ENCODE data around the gene DCAF11. TPM values are rescaled to one million over a fixed set of nuclear protein-coding genes. Genes with fewer than 3 reads are reported as not detected.

The DCAF11 gene
- total and polyA plus RNA-seq, 2 of the 8 experiments (the other 6 are each of a cell fraction or from before 2014, with no cell fraction given): 60.4 to 63.6 TPM

DNA sequence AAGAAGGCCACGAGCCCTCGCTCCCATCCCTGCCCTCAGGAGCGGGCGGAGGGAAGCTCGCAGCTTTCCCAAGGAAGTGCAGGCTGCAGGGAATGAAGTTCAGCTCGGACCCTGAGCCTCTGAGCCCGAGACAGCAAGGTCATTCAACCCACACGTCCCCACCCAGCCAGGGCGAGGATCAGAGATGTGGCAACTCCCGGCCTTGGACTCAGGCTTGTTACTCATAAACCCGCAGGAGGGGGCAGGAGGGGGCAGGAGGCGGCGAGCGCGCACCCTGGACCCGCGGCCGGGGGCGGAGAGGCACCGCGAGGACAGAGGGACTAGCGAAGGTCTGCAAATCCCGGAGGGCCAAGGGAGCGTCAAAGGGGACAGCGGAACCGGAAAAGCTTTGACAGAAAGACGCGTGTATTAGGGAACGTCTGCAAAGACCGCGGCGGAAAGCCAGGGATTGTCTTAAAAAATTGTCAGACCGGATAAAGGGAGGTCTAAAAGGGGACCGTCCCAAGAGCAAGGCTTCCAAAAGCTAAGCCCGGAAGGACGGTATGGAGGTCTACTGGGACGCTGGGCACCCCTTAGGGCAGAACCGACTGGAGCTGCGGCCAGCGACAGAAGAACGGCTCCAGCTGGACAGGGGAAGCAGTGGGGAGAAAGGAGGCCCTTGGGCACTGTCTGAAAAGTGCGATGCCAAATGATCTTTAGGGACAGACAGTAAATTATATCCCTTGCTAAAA, 611 bp upstream of the DCAF11 start:
- Histone ChIP-seq H3K79me1 (ENCODE audit: low read depth, low read length) (peaks cover 5% of the 10 kb centered on the region; the same call in 1 of the 2 replicates), H3K27me3 (replicated peaks in 1 of 4; ENCODE audit: control insufficient read depth in 3 of 4, extremely low read depth in 1 of 4, insufficient read depth in 3 of 4, low read length in 3 of 4) (no peaks in the 10 kb centered on the region), H2AK5ac (ENCODE audit: low read depth, low read length) (no peak overlapping the region), H3K56ac (replicated peaks; ENCODE audit: insufficient read length, low read depth, low read length) (peak overlapping the region; percentile 12), H4K91ac (replicated peaks; ENCODE audit: insufficient read length, low read length) (peak overlapping the region; percentile 83), H3K36me3 (ENCODE audit: control insufficient read depth in 2 of 4, insufficient read depth in 4 of 4, low read length in 3 of 4) (peaks cover 9 to 18% (median 14%) of the 10 kb centered on the region in 4 experiments), H2BK5ac (ENCODE audit: low read depth, low read length) (peak overlapping the region; percentile 100), H3K9ac (replicated peaks in 1 of 4; ENCODE audit: extremely low read depth in 1 of 4, low read depth in 3 of 4, low read length in 3 of 4) (peak overlapping the region in 3 of 4 experiments; percentile 49 to 72 (median 71); a peak in 5 of 7 replicates), H2BK120ac (replicated peaks; ENCODE audit: low read depth, low read length) (no peak overlapping the region), H2BK12ac (ENCODE audit: low read depth, low read length) (peak overlapping the region; percentile 80; the same call in 1 of the 2 replicates), H2AFZ (ENCODE audit: low read length) (peak overlapping the region; percentile 89), H3K23me2 (ENCODE audit: low read depth, low read length) (peaks cover 7% of the 10 kb centered on the region), H3K4me1 (replicated peaks in 1 of 4; ENCODE audit: control insufficient read depth in 3 of 4, insufficient read depth in 4 of 4, low read length in 3 of 4) (peaks cover 0 to 4% (median 2%) of the 10 kb centered on the region in 4 experiments; a peak in 5 of 7 replicates), H3K4me2 (ENCODE audit: insufficient read depth in 1 of 2, low read depth in 2 of 2, low read length in 2 of 2) (peak overlapping the region; percentile 85 to 91), H3K18ac (ENCODE audit: extremely low read depth, low read length) (peak overlapping the region; percentile 90), H3K4me3 (ENCODE audit: extremely low read depth in 1 of 4, insufficient read depth in 2 of 4, low read depth in 3 of 4, low read length in 4 of 4) (peak overlapping the region; percentile 68 to 89 (median 76)), H3K4ac (replicated peaks; ENCODE audit: insufficient read length, low read depth, low read length) (peak overlapping the region; percentile 65), H3K79me2 (ENCODE audit: control insufficient read depth in 1 of 2, insufficient read depth in 2 of 2, low read length in 2 of 2) (peaks cover 0 to 10% of the 10 kb centered on the region in 2 experiments; a peak in 2 of 4 replicates), H3K14ac (ENCODE audit: insufficient read length) (peak overlapping the region; percentile 8), H4K8ac (ENCODE audit: extremely low read depth, insufficient read depth, low read length) (peak overlapping the region; percentile 93), H3K9me3 (ENCODE audit: insufficient read depth in 2 of 2, low read depth in 1 of 2, low read length in 1 of 2) (no peaks in the 10 kb centered on the region), H2BK20ac (ENCODE audit: low read length) (no peak overlapping the region; the same call in 1 of the 2 replicates), H3K23ac (ENCODE audit: insufficient read length) (no peak overlapping the region), H3K27ac (ENCODE audit: low read depth, low read length) (peak overlapping the region; percentile 54; the same call in 1 of the 2 replicates), H4K20me1 (replicated peaks in 1 of 2; ENCODE audit: control insufficient read depth in 1 of 2, insufficient read depth in 2 of 2, low read length in 2 of 2) (no peaks in the 10 kb centered on the region), H4K5ac (ENCODE audit: insufficient read length, low read depth, low read length) (peak overlapping the region; percentile 82), H2BK15ac (ENCODE audit: low read length) (no peak overlapping the region; the same call in 1 of the 2 replicates)
- ChIA-PET CTCF (ENCODE audit: partially characterized antibody) (interaction anchor here (0.6 to 2.7 kb wide), 17 partner anchors 13 to 322 kb away, joined by 3 to 20 read pairs (median 4); partner anchors contain the start of genes EMC9, IRF9, PCK2 and PSME2), POLR2A (ENCODE audit: partially characterized antibody) (interaction anchor here (1.0 to 7.1 kb wide), 22 partner anchors 10 to 533 kb away, joined by 3 to 125 read pairs (median 5); partner anchors contain the start of genes CARMIL3, DHRS4L2, EMC9 and FITM1)
- peak; percentile 54 to 81 for DNase-seq (ENCODE audit: low read depth in 1 of 2, low spot score in 2 of 2)
- FAIRE-seq: no peak
- WGBS, 2 experiments (ENCODE audit: extremely low coverage in 1 of 2, insufficient coverage in 1 of 2, insufficient read length in 1 of 2, insufficient replicate concordance in 2 of 2, low coverage in 1 of 2, low lambda C conversion rate in 2 of 2, missing lambda C conversion rate in 1 of 2): 4% methylated on average over 38 of the region's 42 CpGs; no CpG with 5 or more reads in 1 of the 2 experiments
- TF ChIP-seq JUND (IDR thresholded peaks at IDR 0.05; ENCODE audit: low read length): no peak
- no peak for TF ChIP-seq BCL11A (IDR thresholded peaks at IDR 0.05; ENCODE audit: low read depth in 2 of 2, low read length in 2 of 2)
- TF ChIP-seq, protein P1, sequence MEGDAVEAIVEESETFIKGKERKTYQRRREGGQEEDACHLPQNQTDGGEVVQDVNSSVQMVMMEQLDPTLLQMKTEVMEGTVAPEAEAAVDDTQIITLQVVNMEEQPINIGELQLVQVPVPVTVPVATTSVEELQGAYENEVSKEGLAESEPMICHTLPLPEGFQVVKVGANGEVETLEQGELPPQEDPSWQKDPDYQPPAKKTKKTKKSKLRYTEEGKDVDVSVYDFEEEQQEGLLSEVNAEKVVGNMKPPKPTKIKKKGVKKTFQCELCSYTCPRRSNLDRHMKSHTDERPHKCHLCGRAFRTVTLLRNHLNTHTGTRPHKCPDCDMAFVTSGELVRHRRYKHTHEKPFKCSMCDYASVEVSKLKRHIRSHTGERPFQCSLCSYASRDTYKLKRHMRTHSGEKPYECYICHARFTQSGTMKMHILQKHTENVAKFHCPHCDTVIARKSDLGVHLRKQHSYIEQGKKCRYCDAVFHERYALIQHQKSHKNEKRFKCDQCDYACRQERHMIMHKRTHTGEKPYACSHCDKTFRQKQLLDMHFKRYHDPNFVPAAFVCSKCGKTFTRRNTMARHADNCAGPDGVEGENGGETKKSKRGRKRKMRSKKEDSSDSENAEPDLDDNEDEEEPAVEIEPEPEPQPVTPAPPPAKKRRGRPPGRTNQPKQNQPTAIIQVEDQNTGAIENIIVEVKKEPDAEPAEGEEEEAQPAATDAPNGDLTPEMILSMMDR (IDR thresholded peaks at IDR 0.05; ENCODE audit: control extremely low read depth in 1 of 3, insufficient read depth in 1 of 3, low read depth in 1 of 3, low read length in 3 of 3): no peak
- no peak for TF ChIP-seq SP1 (IDR thresholded peaks at IDR 0.05; ENCODE audit: low read depth, low read length)
- no peak for TF ChIP-seq SP2 (IDR thresholded peaks at IDR 0.05; ENCODE audit: low read length)
- no peak for TF ChIP-seq SRF (IDR thresholded peaks at IDR 0.05; ENCODE audit: low read depth, low read length)
- TF ChIP-seq HDAC2 (IDR thresholded peaks at IDR 0.05; ENCODE audit: borderline replicate concordance in 1 of 2, low read depth in 2 of 2, low read length in 2 of 2): peak in 1 of 2 experiments; percentile 8; a peak in 2 of 4 replicates
- peak; percentile 40 for TF ChIP-seq CREB1 (IDR thresholded peaks at IDR 0.05)

Measured in H1 (cell line).